ENCODE data around the gene VTA1. TPM values are rescaled to one million over a fixed set of nuclear protein-coding genes. Genes with fewer than 3 reads are reported as not detected.

The VTA1 gene
- total and polyA plus RNA-seq, 4 donors, result 20.1 to 29.9 (median 25.7) TPM

Other genes with a start within 250 kb of the VTA1 start
- not detected for gene GJE1, start 14.3 kb upstream of the VTA1 start, total RNA-seq
- gene GJE1, start 14.3 kb upstream of the VTA1 start, polyA plus RNA-seq, result not detected
- under 1 TPM in 1 of 2 donors, not detected in 1; 0.45 TPM for gene NMBR, start 141 bp upstream of the VTA1 start, total RNA-seq
- not detected for gene NMBR, start 141 bp upstream of the VTA1 start, polyA plus RNA-seq
- gene ADGRG6, start 154.7 kb downstream of the VTA1 start, total RNA-seq, result 10 to 100 TPM; 14.3 to 15.7 TPM
- gene ADGRG6, start 154.7 kb downstream of the VTA1 start, polyA plus RNA-seq, result 1 to 10 TPM in 1 of 2 donors, under 1 TPM in 1; 0.18 to 1.3 TPM

Data from aorta (tissue), 4 donors.